ENCODE data around the gene ITPR1.
"Not testable (repeated sequence)": the region's sequence is repeated elsewhere in the genome, so short reads cannot be mapped to it uniquely, and the experiment has no call there.

ITPR1 gene

GRCh38 chr3:4581498-4581897 lies 88.3 kb downstream of the ITPR1 start:
- H3K27ac Mint-ChIP-seq, result no peak overlapping the region
- DNase-seq (ENCODE audit: low spot score in 2 of 2), result no peak
- H3K36me3 Mint-ChIP-seq, result no peaks in the 10 kb centered on the region
- H3K4me3 Mint-ChIP-seq, result no peak overlapping the region
- H3K9me3 Mint-ChIP-seq, result no peaks in the 10 kb centered on the region
- H3K4me1 Mint-ChIP-seq, result peaks cover 46% of the 10 kb centered on the region
- no peak for ATAC-seq

DNA sequence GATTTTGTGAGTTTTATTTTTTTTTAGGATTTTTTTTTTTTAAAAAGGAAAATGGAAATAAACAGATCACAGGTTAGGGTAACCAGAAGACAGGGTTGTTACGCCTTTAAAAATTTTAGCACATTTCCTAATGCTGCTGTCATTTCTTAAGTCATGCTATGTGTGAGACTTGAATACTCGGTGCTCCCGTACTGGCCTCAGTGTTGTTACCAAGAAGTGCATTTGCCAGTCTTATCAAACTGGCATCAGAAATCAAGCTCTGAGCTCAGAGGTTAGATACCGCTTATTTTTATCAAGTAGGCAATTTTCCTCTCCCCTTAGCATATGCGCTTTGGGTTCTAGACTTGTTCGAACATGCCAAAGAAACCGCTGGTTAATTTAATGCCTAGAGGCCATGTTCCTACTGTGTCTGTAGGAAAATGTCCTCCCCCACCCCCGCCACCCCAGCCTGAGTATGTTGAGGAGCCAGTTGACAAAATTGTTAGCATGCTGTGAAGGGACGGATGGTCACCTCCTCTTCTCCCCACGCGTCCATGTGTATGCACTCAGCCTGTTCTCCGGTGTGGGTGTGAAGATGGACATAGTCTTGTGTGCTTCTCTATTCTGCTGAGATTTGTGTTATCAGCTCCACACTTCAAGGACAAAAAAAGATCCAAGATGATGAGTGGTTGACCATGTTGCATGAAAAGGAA lies 88.9 kb downstream of the ITPR1 start:
- Mint-ChIP-seq H3K27ac (no peak overlapping the region), H3K36me3 (no peaks in the 10 kb centered on the region), H3K9me3 (no peaks in the 10 kb centered on the region), H3K4me1 (peaks cover 52% of the 10 kb centered on the region), H3K4me3 (no peak overlapping the region)
- no peak for ATAC-seq
- DNase-seq (ENCODE audit: low spot score in 2 of 2), result no peak

DNA sequence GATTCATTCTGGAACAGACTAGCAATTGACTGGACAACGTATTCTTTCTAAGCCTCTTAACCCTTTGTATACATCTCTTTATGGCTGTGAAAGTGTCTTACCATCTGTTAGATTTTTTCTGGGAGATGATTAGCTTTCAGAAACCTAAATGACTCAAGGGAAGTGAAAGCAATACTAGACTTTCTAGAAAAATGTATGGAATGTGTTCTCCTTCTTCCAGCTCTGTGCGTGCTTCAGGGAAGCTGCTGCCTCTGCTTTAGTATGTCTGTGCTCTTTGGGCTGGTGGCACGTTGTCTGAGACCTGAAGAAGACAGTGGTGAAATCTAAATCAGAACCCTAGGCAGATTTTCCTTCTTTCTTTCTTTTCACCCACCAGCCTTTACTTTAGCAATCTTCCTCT lies 89.5 kb downstream of the ITPR1 start:
- Mint-ChIP-seq H3K9me3 (no peaks in the 10 kb centered on the region), H3K4me1 (peaks cover 58% of the 10 kb centered on the region), H3K4me3 (no peak overlapping the region), H3K27ac (no peak overlapping the region), H3K36me3 (no peaks in the 10 kb centered on the region)
- no peak for ATAC-seq
- DNase-seq (ENCODE audit: low spot score in 2 of 2), result no peak

- ATAC-seq (no peak), DNase-seq (ENCODE audit: low spot score in 2 of 2) (no peak)
- no peaks in the 10 kb centered on the region for H3K9me3 Mint-ChIP-seq
- H3K4me1 Mint-ChIP-seq, result peaks cover 66% of the 10 kb centered on the region
- H3K27ac Mint-ChIP-seq, result no peak overlapping the region
- H3K36me3 Mint-ChIP-seq, result no peaks in the 10 kb centered on the region
- H3K4me3 Mint-ChIP-seq, result no peak overlapping the region
Observed at GRCh38 chr3:4583416-4583815, 90.3 kb downstream of the ITPR1 start.

DNA sequence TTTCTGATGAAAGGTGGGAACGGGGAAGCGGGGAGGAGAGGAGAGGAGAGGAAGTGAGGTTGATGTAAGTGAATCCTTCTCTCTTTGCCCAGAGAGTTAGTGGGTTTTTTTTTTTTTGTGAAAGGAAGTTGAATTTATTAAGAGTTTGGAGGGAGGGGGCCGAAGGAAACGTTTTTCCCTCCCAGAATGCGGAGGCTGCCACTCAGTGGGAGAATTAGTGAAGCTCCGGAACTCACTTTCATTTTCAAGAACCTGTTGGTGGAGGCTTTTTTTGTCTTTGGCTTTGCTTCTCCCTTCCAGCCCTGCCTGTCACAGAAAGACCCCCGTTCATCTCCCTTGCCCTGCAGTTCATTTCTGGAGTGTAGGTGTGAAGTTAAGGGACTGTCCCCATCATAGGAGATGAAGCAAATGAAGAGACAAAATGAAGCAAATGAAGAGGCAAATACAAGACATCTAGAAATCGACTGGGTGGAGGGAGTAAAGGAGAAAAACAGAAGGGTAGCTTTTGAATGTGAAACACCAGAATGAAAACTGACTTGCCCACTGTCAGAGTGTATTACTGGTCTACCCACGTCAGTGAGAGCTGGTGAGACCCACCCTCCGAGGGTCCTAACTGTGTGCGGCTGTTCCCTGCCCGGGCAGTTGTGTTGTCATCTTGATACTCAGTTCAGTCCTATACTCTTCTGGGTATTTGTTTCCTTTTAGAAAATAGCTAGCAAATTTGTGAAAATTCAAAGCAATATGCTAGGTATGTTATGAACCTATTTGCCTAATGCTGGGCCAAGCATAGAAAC lies 91.5 kb downstream of the ITPR1 start:
- DNase-seq (ENCODE audit: low spot score in 2 of 2), result no peak
- peak overlapping the region; percentile 78 for H3K27ac Mint-ChIP-seq
- H3K36me3 Mint-ChIP-seq, result no peaks in the 10 kb centered on the region
- H3K9me3 Mint-ChIP-seq, result no peaks in the 10 kb centered on the region
- ATAC-seq, result peak; percentile 60
- peak overlapping the region; percentile 73 for H3K4me3 Mint-ChIP-seq
- H3K4me1 Mint-ChIP-seq, result peaks cover 78% of the 10 kb centered on the region

- no peak for DNase-seq (ENCODE audit: low spot score in 2 of 2)
- no peaks in the 10 kb centered on the region for H3K36me3 Mint-ChIP-seq
- ATAC-seq, result no peak
- peak overlapping the region; percentile 43 for H3K27ac Mint-ChIP-seq
- H3K4me1 Mint-ChIP-seq, result peaks cover 75% of the 10 kb centered on the region
- H3K4me3 Mint-ChIP-seq, result no peak overlapping the region
- H3K9me3 Mint-ChIP-seq, result no peaks in the 10 kb centered on the region
Observed at GRCh38 chr3:4586381-4586780, 93.2 kb downstream of the ITPR1 start.

- DNase-seq (ENCODE audit: low spot score in 2 of 2) (peak; percentile 8 to 82), ATAC-seq (peak; percentile 88)
- no peaks in the 10 kb centered on the region for H3K36me3 Mint-ChIP-seq
- peak overlapping the region; percentile 14 for H3K4me3 Mint-ChIP-seq
- no peaks in the 10 kb centered on the region for H3K9me3 Mint-ChIP-seq
- H3K27ac Mint-ChIP-seq, result peak overlapping the region; percentile 55
- peaks cover 73% of the 10 kb centered on the region for H3K4me1 Mint-ChIP-seq
Observed at GRCh38 chr3:4587061-4587837, 94.1 kb downstream of the ITPR1 start.

- Mint-ChIP-seq H3K27ac (peak overlapping the region; percentile 55), H3K4me3 (peak overlapping the region; percentile 14), H3K36me3 (no peaks in the 10 kb centered on the region), H3K9me3 (no peaks in the 10 kb centered on the region), H3K4me1 (peaks cover 68% of the 10 kb centered on the region)
- peak; percentile 6 for ATAC-seq
- no peak for DNase-seq (ENCODE audit: low spot score in 2 of 2)
Observed at GRCh38 chr3:4587838-4588105, 94.6 kb downstream of the ITPR1 start.

GRCh38 chr3:4588466-4588865 lies 95.3 kb downstream of the ITPR1 start:
- no peaks in the 10 kb centered on the region for H3K36me3 Mint-ChIP-seq
- peaks cover 65% of the 10 kb centered on the region for H3K4me1 Mint-ChIP-seq
- DNase-seq (ENCODE audit: low spot score in 2 of 2) (no peak), ATAC-seq (peak; percentile 72)
- peak overlapping the region; percentile 55 for H3K27ac Mint-ChIP-seq
- H3K9me3 Mint-ChIP-seq, result no peaks in the 10 kb centered on the region
- peak overlapping the region; percentile 40 for H3K4me3 Mint-ChIP-seq

- DNase-seq (ENCODE audit: low spot score in 2 of 2) (no peak), ATAC-seq (no peak)
- Mint-ChIP-seq H3K9me3 (no peaks in the 10 kb centered on the region), H3K36me3 (no peaks in the 10 kb centered on the region), H3K4me3 (no peak overlapping the region), H3K27ac (no peak overlapping the region), H3K4me1 (peaks cover 54% of the 10 kb centered on the region)
Observed at GRCh38 chr3:4589475-4590097, 96.4 kb downstream of the ITPR1 start.

DNA sequence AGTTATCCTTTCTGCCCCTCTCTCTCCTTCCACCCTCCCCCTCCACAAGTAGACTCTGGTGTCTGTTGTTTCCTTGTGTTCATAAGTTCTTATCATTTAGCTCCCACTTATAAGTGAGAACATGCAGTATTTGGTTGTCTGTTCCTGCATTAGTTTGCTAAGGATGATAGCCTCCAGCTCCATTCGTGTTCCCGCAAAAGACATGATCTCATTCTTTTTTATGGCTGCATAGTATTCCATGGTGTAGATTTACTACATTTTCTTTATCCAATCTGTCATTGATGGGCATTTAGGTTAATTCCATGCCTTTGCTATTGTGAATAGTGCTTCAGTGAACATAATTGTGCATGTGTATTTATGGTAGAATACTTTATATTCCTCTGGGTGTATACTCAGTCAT lies 97.7 kb downstream of the ITPR1 start:
- not testable (repeated sequence) for ATAC-seq
- peaks cover 42% of the 10 kb centered on the region for H3K4me1 Mint-ChIP-seq

DNA sequence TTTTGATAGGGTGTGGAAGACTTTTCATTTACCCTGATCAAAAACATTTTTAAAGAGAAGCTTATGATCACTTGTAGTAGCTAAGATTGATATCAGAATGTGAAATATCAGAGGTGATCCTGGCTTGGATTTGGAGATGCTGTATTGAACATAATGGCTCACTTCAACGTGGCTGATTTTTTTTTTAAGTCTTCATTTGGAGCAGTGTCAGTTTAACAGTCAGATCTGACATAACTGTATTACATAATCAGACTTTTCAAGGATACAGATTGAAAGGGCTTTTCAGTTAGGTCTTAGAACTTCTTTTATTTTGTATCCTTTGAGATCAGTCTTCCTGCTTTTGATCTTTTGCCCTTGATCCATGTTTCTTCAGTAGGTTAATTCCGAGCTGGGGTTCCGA lies 98.5 kb downstream of the ITPR1 start:
- ATAC-seq, result no peak
- H3K4me1 Mint-ChIP-seq, result peaks cover 42% of the 10 kb centered on the region
- DNase-seq (ENCODE audit: low spot score in 2 of 2), result no peak
- no peak overlapping the region for H3K4me3 Mint-ChIP-seq
- H3K36me3 Mint-ChIP-seq, result no peaks in the 10 kb centered on the region
- H3K27ac Mint-ChIP-seq, result no peak overlapping the region
- H3K9me3 Mint-ChIP-seq, result no peaks in the 10 kb centered on the region

More for the DNA sequence above, 97.7 kb downstream of the ITPR1 start:
- DNase-seq (ENCODE audit: low spot score in 2 of 2); H3K4me3 Mint-ChIP-seq; H3K27ac Mint-ChIP-seq; H3K9me3 Mint-ChIP-seq; H3K36me3 Mint-ChIP-seq: not testable (repeated sequence)

DNA sequence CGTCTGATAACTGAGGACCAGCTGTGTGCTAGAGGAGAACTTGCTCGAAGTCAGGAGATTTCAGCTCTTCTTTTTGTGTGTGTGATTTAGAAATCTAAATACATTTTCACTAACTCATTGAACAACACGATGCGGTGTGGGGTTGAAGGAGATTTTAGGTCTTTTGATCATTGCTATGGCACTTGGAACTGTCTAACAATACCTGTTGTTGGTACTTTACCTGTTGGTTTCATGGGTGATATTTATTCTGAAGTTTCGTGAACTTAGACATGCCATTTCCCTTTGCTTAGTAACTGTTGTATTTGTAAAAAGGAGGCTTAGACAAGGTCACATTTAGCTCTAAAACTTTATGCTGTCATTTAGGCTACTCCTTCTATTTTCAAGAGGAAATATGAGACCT lies 99.9 kb downstream of the ITPR1 start:
- Mint-ChIP-seq H3K4me1 (peaks cover 37% of the 10 kb centered on the region), H3K4me3 (no peak overlapping the region), H3K36me3 (no peaks in the 10 kb centered on the region), H3K27ac (no peak overlapping the region), H3K9me3 (no peaks in the 10 kb centered on the region)
- ATAC-seq, result no peak
- DNase-seq (ENCODE audit: low spot score in 2 of 2), result no peak

DNA sequence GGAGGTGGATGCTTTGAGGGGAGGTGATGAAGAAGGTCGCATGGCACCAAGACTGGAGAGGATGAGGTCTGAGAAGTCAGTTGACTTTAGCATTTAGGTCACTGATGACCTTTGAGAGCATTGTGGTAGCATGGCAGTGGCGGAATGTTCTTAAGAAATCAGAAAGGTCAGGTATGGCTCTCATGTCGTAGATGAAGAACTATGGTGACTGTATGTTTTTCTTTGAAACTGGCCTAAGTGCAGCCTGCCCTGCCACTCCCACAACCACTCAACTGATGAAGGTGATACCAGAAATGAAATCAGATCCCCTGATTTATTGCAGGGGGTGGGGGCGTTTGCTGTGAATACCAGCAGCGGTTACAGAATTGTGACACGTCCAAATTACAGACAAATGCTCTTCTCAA lies 102.6 kb downstream of the ITPR1 start:
- H3K4me1 Mint-ChIP-seq, result peaks cover 14% of the 10 kb centered on the region
- H3K36me3 Mint-ChIP-seq, result no peaks in the 10 kb centered on the region
- H3K9me3 Mint-ChIP-seq, result no peaks in the 10 kb centered on the region
- no peak overlapping the region for H3K4me3 Mint-ChIP-seq
- no peak for ATAC-seq
- no peak overlapping the region for H3K27ac Mint-ChIP-seq
- no peak for DNase-seq (ENCODE audit: low spot score in 2 of 2)

DNA sequence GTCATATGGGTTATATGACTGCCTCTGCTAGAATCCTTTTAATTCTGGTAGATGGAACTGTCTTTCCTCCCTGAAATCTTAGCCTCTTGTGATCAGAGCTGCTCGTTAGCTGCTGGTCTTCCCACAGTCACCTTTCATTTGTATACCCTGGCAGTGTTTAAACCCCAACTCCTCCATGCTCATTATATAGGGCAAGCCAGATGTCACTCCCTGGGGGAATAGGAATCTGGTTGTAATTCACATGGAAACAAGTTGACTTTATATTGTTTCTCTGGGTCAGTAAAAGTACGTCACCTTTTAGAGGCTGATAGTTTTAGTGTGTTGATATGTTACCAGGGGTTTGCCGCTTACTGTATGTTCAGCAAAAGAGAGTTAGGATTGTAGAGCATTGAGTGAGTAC lies 103.5 kb downstream of the ITPR1 start:
- Mint-ChIP-seq H3K4me1 (peaks cover 14% of the 10 kb centered on the region), H3K9me3 (no peaks in the 10 kb centered on the region), H3K4me3 (no peak overlapping the region), H3K27ac (peak overlapping the region; percentile 1), H3K36me3 (no peaks in the 10 kb centered on the region)
- ATAC-seq (no peak), DNase-seq (ENCODE audit: low spot score in 2 of 2) (no peak)
